HG02973 (cell line): ENCODE measurements around the gene TTC13.
A peak's percentile ranks its signal among the peaks of the same experiment; 100 is the strongest.
"Not testable (repeated sequence)": the region's sequence is repeated elsewhere in the genome, so short reads cannot be mapped to it uniquely, and the experiment has no call there.

ENCODE experiments used
- ATAC-seq: cut with Tn5 transposase; IDR thresholded peaks from one replicate; pipeline ENCODE4 v1.9.1; 2021; ENCODE audit warnings: moderate library complexity; ENCODE audit not compliant: unreplicated experiment

Gene TTC13

GRCh38 chr1:230992100-230992774 lies 13.6 kb upstream of the TTC13 start:
- no peak for ATAC-seq

GRCh38 chr1:230987448-230987847 lies 8.8 kb upstream of the TTC13 start:
- no peak for ATAC-seq

DNA sequence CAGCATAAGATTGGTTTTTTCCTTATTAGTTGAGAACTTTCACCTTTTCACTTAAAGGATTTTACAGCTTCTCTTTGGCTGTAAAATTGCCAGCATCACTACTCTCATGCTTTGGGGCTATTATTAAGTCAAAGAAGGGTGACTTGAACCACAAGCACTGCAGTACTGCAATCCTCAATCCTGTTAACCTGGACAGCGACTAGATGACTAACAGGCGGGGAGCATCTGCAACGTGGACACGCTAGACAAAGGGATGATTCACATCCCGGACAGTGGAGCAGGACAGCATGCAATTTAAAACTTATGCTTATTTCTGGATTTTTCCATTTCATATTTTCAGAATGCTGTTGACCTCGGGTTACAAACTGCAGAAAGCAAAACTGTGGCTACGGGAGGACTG lies 8.3 kb upstream of the TTC13 start:
- ATAC-seq, result no peak

GRCh38 chr1:230985711-230986110 lies 7.0 kb upstream of the TTC13 start:
- no peak for ATAC-seq

DNA sequence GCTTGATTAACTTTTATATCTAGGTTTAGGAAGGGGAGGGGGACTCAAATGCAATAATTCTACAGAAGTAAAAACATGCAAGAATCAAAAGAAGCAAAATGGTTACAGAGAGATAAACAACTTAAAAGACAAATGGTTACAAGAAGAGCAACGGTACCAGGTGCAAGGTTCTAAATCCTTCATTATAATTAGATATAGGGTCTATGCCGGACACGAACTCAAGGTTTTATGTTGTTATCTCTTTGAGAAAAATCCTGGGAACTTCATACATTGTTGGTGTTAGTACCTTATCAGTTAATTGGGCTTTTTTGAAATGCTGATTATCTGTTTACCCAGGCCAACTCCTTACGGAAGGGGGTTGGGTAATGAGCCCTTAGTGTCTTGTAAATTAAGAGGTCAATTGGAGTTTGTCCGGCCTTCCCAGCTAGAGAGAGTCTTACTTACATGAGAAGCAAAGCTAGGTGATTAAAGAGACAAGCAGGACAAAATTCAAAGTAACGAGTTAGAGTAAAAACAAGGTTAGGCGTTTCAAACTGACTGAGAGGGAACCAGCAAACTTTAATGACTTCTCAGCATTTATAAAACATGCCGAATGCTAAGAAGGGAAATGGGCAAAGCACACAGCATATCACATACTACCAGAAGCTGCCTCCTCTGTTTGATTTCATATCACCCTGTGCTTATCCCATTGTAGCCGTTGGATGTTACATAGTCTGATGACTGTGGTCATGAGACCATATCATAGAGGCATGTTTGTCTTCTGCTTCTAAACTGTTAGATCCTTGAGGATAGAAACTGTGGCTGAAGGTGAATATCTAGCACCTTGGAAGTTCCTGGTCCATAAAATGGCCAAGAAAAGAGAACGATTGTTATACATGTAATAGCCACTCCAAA lies 6.2 kb upstream of the TTC13 start:
- not testable (repeated sequence) for ATAC-seq

DNA sequence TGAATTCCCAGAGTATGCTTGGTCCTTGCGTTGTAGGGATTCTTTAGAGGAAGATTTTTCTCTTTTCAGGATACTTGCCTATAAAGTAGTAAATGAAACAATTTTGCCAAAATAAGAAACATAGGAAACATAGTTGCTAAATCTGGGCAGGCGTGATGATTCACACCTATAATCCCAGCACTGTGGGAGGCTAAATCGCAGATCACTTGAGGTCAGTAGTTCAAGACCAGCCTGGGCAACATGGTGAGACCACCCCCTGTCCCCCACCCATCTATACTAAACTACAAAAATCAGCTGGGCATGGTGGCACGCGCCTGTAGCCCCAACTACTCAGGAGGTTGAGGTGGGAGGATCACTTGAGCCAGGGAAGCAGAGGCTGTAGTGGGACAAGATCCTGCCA lies 5.2 kb upstream of the TTC13 start:
- ATAC-seq, result no peak

DNA sequence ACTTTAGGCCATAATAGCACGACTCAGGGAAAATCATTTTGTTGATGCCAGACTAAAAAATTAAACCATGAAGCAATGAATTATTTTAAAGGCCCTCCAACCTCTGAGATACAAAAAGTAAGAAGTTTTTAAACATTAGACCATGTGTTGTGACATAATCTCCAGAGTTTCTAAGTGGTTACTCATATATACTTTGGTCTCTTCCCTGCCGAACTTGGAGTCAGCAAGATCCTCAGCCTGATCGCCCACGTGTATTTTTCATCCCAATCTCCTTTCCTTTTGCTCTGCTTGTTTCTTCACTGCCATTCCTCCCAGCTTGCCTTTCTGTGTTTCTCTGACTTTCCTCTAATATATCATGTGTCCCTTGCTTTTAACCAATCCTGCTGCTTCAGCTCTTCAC lies 4.0 kb upstream of the TTC13 start:
- ATAC-seq, result no peak

- ATAC-seq, result no peak
These were observed 1.3 kb upstream of the TTC13 start for GRCh38 chr1:230979952-230980351.

DNA sequence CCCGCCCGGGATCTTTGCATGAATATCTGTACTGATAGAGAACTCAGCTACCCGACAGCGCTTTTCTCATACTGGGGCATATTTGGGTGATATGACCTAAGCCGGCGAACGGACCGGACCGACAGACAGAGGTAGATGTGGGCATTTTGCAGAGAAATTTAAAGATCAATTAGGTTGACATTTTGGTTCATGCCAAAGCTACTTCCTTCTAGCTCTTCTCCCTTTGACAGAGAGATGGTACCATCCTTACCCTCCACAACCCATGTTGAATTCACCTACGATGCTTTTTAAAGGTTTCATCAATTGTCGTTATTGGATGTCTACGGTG lies 692 bp upstream of the TTC13 start:
- no peak for ATAC-seq

GRCh38 chr1:230977761-230978490 lies 735 bp downstream of the TTC13 start:
- ATAC-seq, result peak; percentile 4

- no peak for ATAC-seq
These were observed 1.6 kb downstream of the TTC13 start for GRCh38 chr1:230976825-230977747.

DNA sequence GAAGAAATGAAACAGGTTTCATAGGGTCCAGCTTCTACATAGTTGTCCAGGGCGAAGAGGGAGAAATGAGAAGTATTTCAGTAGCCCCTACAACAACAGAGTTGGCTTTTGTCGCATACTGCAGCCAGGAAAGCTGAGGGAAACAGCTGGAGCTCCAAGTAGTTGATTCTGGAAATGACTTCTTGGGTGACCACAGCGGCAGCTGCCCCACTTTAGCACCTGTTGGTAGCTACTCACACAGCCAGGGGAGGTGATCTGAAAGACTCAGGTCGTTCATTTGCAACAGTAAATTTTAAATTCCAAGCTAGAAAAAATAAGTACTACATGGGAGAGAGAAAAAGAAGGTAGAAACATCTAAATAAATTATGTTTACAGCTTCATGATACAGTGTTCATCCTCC lies 2.3 kb downstream of the TTC13 start:
- no peak for ATAC-seq

- ATAC-seq, result no peak
These were observed 3.0 kb downstream of the TTC13 start for GRCh38 chr1:230975636-230976035.

DNA sequence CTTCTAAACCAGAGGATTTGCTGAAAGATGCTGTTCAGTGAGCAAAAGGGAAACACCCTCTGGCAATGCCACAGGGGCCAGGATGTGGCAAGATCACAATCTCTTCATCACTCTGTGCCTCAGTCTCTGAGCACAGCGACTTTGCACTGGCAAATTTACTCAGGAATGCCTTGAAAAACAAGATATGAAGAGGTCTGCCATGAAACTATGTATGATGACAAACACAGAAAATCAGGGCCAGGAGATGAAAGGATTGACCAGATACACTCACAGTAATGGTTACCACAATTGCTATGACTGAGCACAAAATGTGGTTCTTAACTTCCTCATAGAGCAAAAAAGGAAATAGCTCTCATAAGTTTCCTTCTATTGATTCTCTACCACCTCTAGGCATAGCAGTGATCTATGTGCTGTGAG lies 5.8 kb downstream of the TTC13 start:
- peak; percentile 72 for ATAC-seq

- ATAC-seq, result no peak
These were observed 6.9 kb downstream of the TTC13 start for GRCh38 chr1:230971771-230972170.

DNA sequence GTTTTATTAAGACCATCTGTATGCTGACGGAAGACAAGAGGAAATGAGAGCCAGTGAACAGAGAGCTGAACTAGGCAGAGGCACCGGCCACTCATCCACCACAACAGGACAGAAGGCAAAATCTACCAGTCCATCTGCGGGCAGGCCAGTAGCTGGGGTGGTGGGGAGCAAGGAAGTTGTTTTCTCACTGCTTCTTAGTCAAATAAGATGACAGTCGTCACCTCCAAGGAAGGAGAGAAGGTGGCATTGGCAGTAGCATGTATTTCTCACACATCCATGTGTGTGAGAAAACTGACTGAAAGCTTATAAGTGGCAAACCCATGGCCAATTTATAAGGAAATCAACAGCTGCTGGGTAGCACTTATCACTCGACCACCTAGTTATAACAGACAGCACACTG lies 8.2 kb downstream of the TTC13 start:
- no peak for ATAC-seq

DNA sequence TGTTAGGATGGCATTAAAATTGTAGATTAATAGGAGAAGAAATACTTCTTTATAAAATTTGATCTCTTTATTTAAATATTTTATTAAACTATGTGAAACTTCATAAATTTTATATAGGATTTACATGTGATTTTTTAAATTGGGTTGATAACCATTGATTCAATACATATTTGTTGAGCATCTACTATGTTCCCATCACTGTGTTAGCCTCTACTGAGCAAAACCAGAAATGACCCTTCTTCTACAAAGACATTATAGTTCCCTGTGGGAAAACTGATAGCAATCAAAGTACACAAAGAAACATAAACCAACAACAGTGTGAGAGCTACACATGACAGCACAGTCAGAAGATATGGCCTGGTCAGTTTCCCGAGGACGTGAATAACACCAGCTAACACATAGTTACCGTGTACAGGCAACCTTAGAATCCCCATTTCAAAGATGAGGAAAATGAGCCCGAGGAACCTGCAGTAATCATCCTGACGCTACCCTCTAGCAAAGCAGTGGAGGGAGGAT lies 12.2 kb downstream of the TTC13 start:
- ATAC-seq, result no peak

- no peak for ATAC-seq
These were observed 13.1 kb downstream of the TTC13 start for GRCh38 chr1:230965535-230965934.

DNA sequence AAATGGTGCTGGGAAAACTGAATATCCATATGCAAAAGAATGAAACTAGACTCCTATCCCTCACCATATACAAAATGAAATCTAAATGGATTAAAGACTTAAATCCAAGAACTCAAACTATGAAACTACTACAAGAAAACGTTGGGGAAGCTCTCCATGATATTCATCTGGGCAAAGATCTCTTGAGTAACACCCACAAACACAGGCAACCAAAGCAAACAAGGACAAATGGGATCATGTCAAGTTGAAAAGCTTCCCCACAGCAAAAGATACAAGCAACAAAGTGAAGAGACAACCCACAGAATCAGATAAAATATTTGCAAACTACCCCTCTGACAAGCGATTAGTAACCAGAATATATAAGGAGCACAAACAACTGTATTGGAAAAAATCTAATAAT lies 13.8 kb downstream of the TTC13 start:
- ATAC-seq, result no peak

GRCh38 chr1:230958370-230958769 lies 20.3 kb downstream of the TTC13 start:
- no peak for ATAC-seq

GRCh38 chr1:230957580-230957989 lies 21.1 kb downstream of the TTC13 start:
- ATAC-seq, result peak; percentile 87
